Mononuclear cell (primary cell): Measurements from ENCODE around the gene WHRN. TPM values are rescaled to one million over a fixed set of nuclear protein-coding genes. Genes with fewer than 3 reads are reported as not detected.

Source experiments
- H3K27me3 ChIP-seq: 2 replicates; pipeline ENCODE4 v1.6.0; 2011; ENCODE audit warnings: low read length, control low read depth; ENCODE audit not compliant: insufficient read depth
- H3K4me1 ChIP-seq: 2 replicates; pipeline ENCODE4 v1.5.1; 2011; ENCODE audit warnings: mild to moderate bottlenecking, low read length, control low read depth; ENCODE audit not compliant: insufficient read depth
- H3K4me3 ChIP-seq: 2 replicates; pipeline ENCODE4 v1.5.1; 2011; ENCODE audit warnings: mild to moderate bottlenecking, low read length, moderate library complexity
- H3K9me3 ChIP-seq: 2 replicates; pipeline ENCODE4 v1.5.1; 2011; ENCODE audit warnings: low read depth, mild to moderate bottlenecking, control low read depth, low read length
- total RNA-seq: library from RNA; depleted of rRNA; stranded (reverse); fragments of >200 nt; gene quantifications from one replicate; pipeline ENCODE4 v1.2.3, GENCODE V29; 2012

Gene WHRN
- total RNA-seq, 1 donor: 4.7 TPM

DNA sequence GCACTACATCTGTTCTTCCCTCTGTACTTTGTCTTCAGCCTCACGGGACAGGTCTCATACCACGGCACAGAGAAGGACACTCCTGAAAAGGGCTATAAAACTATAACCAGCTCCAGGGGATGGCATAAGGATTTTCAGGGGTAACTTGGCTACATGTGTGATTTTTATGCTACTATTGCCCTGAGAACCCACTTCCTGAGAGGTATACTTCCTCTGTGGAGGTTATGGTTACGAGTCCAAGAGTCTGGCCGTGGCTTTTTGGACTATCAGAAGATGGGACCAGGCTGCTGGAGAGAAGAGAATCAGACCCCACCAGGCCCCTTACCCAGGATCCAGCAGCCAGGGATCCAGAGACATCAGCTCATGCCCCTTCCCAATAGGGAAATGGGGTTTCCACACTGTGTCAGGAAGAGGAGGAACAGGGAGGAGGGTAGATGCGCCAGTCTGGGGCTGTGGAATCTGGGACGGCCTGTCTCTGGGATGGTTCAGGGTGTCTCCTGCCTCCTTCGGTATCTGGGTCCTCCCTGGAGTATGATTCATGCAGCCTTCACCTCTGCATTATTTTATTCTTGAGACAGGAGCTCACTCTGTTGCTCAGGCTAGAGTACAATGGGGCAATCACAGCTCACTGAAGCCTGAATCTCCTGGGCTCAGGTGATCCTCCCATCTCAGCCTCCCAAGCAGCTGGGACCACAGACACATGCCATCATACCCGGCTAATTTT lies 29.7 kb downstream of the WHRN start:
- H3K4me1 ChIP-seq: peaks cover 15% of the 10 kb centered on the region
- no peaks in the 10 kb centered on the region for H3K27me3 ChIP-seq
- no peak overlapping the region for H3K4me3 ChIP-seq
- no peaks in the 10 kb centered on the region for H3K9me3 ChIP-seq

DNA sequence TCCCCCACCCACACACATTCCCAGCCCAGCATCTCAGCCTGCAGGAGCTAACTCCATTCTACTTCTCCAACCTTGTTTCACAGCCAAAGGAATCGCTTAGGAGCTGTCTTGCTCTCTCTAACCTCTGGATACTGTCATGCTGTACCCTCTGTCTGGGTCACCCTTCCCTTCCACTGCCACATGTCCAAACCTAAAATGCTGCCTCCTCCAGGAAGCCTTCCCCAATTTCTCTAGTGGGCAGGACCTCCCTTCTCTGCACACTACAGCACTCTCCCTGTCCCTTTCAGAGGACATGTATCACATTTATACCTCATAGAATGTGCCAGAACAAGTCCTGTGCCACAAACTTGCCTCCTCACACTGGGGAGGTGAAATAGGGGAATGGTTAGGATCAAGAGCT lies 30.8 kb downstream of the WHRN start:
- no peaks in the 10 kb centered on the region for H3K27me3 ChIP-seq
- no peak overlapping the region for H3K4me3 ChIP-seq

GRCh38 chr9:114473447-114473801 lies 31.8 kb downstream of the WHRN start:
- Histone ChIP-seq H3K27me3 (no peaks in the 10 kb centered on the region), H3K4me3 (no peak overlapping the region), H3K4me1 (peaks cover 8% of the 10 kb centered on the region), H3K9me3 (no peaks in the 10 kb centered on the region)

More for the DNA sequence above, 30.8 kb downstream of the WHRN start:
- no peaks in the 10 kb centered on the region for H3K9me3 ChIP-seq
- H3K4me1 ChIP-seq: peaks cover 8% of the 10 kb centered on the region

- Histone ChIP-seq H3K4me3 (no peak overlapping the region), H3K4me1 (peaks cover 8% of the 10 kb centered on the region), H3K27me3 (no peaks in the 10 kb centered on the region), H3K9me3 (no peaks in the 10 kb centered on the region)
Observed at GRCh38 chr9:114472765-114473446, 32.4 kb downstream of the WHRN start.

- H3K4me1 ChIP-seq: peaks cover 8% of the 10 kb centered on the region
- H3K27me3 ChIP-seq: no peaks in the 10 kb centered on the region
- H3K4me3 ChIP-seq: no peak overlapping the region
- no peaks in the 10 kb centered on the region for H3K9me3 ChIP-seq
Observed at GRCh38 chr9:114471157-114471556, 34.1 kb downstream of the WHRN start.

DNA sequence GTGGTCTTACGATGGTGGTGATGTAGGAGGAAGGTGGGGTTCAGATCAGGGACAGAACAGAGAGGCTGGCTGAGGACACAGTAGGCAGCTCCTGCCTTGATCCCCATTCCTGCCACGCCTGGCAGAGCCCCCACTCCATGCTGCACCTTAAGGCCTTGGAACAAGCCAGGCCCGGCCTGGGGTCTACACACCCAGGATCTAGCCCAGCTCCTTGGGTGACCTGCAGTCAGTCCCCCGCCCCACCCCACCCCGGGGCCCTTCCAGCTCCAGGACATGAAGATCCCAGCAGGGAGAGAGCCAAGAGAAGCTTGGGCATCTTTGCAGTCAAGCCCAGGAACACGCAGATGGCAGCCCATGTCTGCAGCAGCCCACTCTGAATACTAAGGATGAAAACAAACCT lies 34.7 kb downstream of the WHRN start:
- Histone ChIP-seq H3K27me3 (no peaks in the 10 kb centered on the region), H3K4me3 (no peak overlapping the region), H3K4me1 (peaks cover 6% of the 10 kb centered on the region), H3K9me3 (no peaks in the 10 kb centered on the region)

- no peaks in the 10 kb centered on the region for H3K9me3 ChIP-seq
- H3K4me3 ChIP-seq: no peak overlapping the region
- peaks cover 1% of the 10 kb centered on the region for H3K4me1 ChIP-seq
- H3K27me3 ChIP-seq: no peaks in the 10 kb centered on the region
Observed at GRCh38 chr9:114470121-114470520, 35.2 kb downstream of the WHRN start.

- Histone ChIP-seq H3K27me3 (no peaks in the 10 kb centered on the region), H3K9me3 (no peaks in the 10 kb centered on the region), H3K4me1 (no peaks in the 10 kb centered on the region), H3K4me3 (no peak overlapping the region)
Observed at GRCh38 chr9:114469091-114469853, 36.0 kb downstream of the WHRN start.

- Histone ChIP-seq H3K4me3 (no peak overlapping the region), H3K27me3 (no peaks in the 10 kb centered on the region), H3K9me3 (no peaks in the 10 kb centered on the region), H3K4me1 (no peaks in the 10 kb centered on the region)
Observed at GRCh38 chr9:114467910-114468309, 37.4 kb downstream of the WHRN start.

GRCh38 chr9:114467226-114467750 lies 38.0 kb downstream of the WHRN start:
- Histone ChIP-seq H3K27me3 (no peaks in the 10 kb centered on the region), H3K4me1 (no peaks in the 10 kb centered on the region), H3K9me3 (no peaks in the 10 kb centered on the region), H3K4me3 (no peak overlapping the region)

GRCh38 chr9:114465906-114466900 lies 39.1 kb downstream of the WHRN start:
- H3K9me3 ChIP-seq: no peaks in the 10 kb centered on the region
- no peaks in the 10 kb centered on the region for H3K27me3 ChIP-seq
- no peak overlapping the region for H3K4me3 ChIP-seq
- no peaks in the 10 kb centered on the region for H3K4me1 ChIP-seq

DNA sequence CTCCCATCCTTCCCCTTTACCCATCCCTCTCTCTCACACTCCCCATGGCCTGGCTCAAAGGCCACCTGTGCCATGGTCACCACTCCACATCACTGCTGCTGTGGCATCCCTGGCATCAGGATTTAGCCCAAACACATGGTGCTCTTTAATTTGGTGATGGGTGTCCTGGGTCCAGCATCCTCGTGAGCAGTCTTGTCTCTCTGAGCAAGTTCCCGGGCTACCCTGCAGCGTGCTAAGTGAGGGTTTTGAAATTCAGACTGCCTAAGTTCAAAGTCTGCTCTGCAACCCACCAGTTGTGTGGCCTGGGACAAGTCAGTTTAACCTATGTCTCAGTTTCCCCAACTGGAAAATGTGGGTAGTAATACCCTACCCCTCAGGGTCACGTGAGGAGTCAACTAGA lies 39.9 kb downstream of the WHRN start:
- Histone ChIP-seq H3K27me3 (no peaks in the 10 kb centered on the region), H3K4me1 (no peaks in the 10 kb centered on the region), H3K9me3 (no peaks in the 10 kb centered on the region), H3K4me3 (no peak overlapping the region)

DNA sequence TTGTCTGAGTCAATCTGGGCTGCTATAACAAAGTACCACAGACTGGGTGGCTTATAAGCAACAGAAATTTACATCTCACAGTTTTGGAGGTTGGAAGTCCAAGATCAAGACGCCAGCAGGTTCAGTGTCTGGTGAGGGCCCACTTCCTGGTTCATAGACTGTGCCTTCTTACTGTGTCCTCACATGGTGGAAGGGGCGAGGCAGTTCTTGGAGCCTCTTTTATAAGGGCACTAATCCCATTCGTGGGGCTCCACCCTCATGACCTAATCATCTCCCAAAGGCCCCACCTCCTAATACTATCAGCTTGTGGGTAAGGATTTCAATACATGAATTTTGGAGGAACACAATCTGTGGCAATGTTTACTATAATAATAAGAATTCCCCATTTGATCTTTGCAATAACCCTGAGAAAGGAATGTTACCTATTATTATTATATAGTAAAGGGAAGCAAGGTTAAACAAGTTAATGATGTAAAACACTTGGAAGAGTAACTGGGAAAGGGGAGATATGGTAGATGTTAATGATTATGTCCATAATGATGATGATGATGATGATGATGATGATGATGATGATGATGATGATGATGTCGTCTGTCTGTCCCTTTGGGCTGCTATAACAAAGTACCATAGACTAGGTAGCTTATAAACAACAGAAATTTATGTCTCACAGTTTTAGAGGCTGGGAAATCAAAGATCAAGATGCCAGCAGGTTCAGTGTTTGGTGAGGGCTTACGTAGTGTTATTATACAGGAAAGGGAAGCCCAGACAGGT lies 40.8 kb downstream of the WHRN start:
- Histone ChIP-seq H3K27me3 (no peaks in the 10 kb centered on the region), H3K4me3 (no peak overlapping the region), H3K4me1 (no peaks in the 10 kb centered on the region), H3K9me3 (no peaks in the 10 kb centered on the region)

DNA sequence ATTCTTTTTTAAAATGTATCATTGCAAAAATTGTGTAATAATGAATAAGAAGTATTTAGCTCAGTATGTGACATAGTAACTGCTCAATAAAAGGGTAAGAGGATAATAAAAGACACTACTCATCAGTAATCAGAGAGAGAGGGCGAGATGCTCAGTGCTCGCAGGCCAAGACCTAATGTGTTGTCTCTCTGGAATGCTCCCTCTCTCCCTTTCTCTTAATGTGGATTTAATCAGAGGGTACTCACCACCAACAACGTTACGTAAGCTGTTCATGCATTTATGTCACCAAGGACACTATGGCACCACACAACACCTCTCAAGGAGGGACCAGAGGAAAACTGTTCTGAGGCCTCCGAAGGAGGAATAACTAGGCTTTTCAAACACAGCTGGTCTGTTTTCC lies 42.5 kb downstream of the WHRN start:
- H3K4me1 ChIP-seq: no peaks in the 10 kb centered on the region

More for the DNA sequence above, 42.5 kb downstream of the WHRN start:
- H3K27me3 ChIP-seq: no peaks in the 10 kb centered on the region
- H3K9me3 ChIP-seq: no peaks in the 10 kb centered on the region
- H3K4me3 ChIP-seq: no peak overlapping the region
